Measurements from ENCODE around the gene TEK. TPM values are rescaled to one million over a fixed set of nuclear protein-coding genes. Genes with fewer than 3 reads are reported as not detected.

TEK gene
- total RNA-seq, 1 experiment from 2014 or later, result 2.3 TPM

- Histone ChIP-seq H3K9me3 (replicated peaks) (no peaks in the 10 kb centered on the region), H3K27ac (no peak overlapping the region), H3K27me3 (no peaks in the 10 kb centered on the region), H3K4me1 (0 out of 2 replicates have a peak, but pooled peaks cover 4% of the 10 kb centered on the region), H3K4me3 (no peak overlapping the region), H3K36me3 (no peaks in the 10 kb centered on the region)
- DNase-seq, result no peak
Observed at GRCh38 chr9:27145143-27145542, 36.1 kb downstream of the TEK start.

- Histone ChIP-seq H3K4me3 (no peak overlapping the region), H3K27ac (no peak overlapping the region), H3K9me3 (replicated peaks) (no peaks in the 10 kb centered on the region), H3K27me3 (no peaks in the 10 kb centered on the region), H3K36me3 (no peaks in the 10 kb centered on the region), H3K4me1 (peaks cover 10% of the 10 kb centered on the region; the same call in 1 of the 2 replicates)
- DNase-seq, result no peak
Observed at GRCh38 chr9:27149651-27150050, 40.6 kb downstream of the TEK start.

DNA sequence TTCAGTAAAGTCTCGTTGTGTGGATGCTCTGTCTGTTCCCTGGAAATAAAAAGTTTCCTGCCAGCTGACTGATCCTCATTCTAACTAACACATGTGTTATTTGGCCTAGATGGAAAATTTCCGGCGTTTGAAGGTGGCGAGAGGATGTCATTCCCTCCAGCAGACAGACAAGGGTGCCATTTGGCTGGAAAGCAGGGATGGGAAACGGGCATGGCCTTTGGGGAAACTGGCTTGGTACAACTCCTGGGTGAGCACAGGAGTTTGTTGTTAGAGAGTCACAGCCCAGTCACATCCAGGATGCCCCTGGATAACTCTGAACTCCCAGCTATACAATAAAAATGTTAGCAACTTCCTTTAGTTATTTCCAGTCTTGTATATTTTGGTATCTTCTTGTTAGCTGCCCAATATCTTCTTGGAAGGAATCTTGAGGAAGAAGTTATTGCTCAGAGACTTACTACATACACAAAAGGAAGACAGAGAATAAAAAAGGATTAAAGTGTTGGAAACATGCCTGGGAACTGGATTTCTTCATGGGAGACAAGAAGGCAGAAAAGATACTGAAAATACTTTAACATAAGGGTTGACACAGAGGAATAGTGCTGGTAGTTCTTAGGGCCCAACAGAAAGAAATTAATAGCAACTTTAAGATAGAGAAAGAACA lies 41.9 kb downstream of the TEK start:
- Histone ChIP-seq H3K4me1 (peaks cover 10% of the 10 kb centered on the region; the same call in 1 of the 2 replicates), H3K4me3 (no peak overlapping the region), H3K9me3 (replicated peaks) (no peaks in the 10 kb centered on the region), H3K27me3 (no peaks in the 10 kb centered on the region), H3K27ac (no peak overlapping the region), H3K36me3 (no peaks in the 10 kb centered on the region)
- DNase-seq, result no peak

DNA sequence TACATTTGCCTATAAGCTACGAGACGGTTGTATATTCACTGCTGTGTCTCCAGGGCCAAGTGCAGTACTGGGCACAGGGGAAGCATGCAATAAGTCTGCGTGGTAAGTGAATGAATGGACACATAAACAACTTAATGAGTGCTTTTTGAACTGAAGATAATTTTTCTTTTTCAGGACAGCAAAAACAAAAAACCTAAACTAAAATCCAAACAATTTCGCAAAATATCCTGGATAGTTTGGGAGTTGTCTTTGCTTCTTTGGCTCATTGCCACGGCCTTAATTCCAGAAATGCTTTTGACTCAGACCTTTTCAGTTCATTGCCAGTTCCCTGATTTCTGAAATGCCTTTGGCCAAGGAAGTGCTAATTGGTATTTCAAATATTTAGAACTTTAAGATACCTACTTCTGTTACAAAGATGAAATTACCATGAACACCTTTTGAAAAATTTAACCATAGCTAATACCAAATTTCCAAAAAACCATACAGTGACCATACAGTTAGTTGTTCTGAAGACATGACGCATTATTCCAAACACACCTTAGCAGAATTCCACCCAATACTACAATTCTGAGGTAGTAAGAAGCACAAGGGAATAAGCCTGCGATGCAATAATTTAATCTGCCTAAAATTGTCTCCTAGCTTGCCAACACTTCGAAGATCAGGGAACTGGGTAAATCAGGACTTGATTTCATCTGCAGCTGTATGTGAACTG lies 42.8 kb downstream of the TEK start:
- DNase-seq, result peak; percentile 17 to 34
- Histone ChIP-seq H3K4me3 (no peak overlapping the region), H3K4me1 (peaks cover 10% of the 10 kb centered on the region; the same call in 1 of the 2 replicates), H3K27me3 (no peaks in the 10 kb centered on the region), H3K36me3 (no peaks in the 10 kb centered on the region), H3K27ac (no peak overlapping the region), H3K9me3 (replicated peaks) (no peaks in the 10 kb centered on the region)

DNA sequence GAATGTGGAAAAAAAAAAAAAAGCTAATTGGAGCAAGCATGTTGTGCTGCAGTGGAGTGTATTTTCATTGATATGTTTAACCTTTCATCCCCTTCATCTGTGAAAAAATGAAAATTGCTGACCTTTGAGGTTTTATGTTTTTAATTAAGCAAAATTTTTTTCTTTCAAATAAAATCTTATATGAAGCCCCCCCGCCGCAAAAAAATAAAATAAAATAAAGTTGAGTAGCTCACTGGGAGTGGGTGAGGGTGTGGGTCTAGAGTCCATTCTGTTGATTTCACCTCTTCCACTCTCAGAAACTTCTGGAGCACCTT lies 43.3 kb downstream of the TEK start:
- H3K4me1 ChIP-seq, result peaks cover 10% of the 10 kb centered on the region; the same call in 1 of the 2 replicates
- no peaks in the 10 kb centered on the region for H3K27me3 ChIP-seq
- H3K4me3 ChIP-seq, result no peak overlapping the region
- no peak overlapping the region for H3K27ac ChIP-seq
- DNase-seq, result no peak
- no peaks in the 10 kb centered on the region for H3K9me3 ChIP-seq (replicated peaks)
- no peaks in the 10 kb centered on the region for H3K36me3 ChIP-seq

DNA sequence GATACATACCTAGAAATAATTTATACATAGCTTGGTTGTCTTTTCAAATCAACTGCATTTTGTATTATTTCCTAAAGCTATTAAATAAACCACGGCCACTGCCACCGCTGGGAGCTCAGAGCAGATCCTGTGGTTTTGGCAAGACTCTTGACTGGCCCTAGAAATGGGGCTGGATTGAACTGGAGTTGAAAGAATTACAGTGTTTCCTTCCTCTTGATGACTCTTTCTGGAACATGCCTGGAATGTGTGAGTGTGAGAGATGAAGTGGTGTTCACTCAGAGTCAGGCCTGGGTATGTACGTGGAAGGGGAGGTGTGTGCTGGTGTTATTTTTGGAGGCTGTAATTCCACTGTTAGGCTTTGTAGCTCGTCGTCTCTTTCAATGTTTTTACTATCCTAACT lies 45.9 kb downstream of the TEK start:
- no peaks in the 10 kb centered on the region for H3K36me3 ChIP-seq
- peaks cover 10% of the 10 kb centered on the region; the same call in 1 of the 2 replicates for H3K4me1 ChIP-seq
- DNase-seq, result peak; percentile 5 to 12
- H3K27me3 ChIP-seq, result no peaks in the 10 kb centered on the region
- no peaks in the 10 kb centered on the region for H3K9me3 ChIP-seq (replicated peaks)
- H3K4me3 ChIP-seq, result no peak overlapping the region
- H3K27ac ChIP-seq, result no peak overlapping the region

- H3K36me3 ChIP-seq, result no peaks in the 10 kb centered on the region
- H3K4me1 ChIP-seq, result peaks cover 7% of the 10 kb centered on the region; the same call in 1 of the 2 replicates
- H3K9me3 ChIP-seq (replicated peaks), result no peaks in the 10 kb centered on the region
- H3K27ac ChIP-seq, result no peak overlapping the region
- H3K27me3 ChIP-seq, result no peaks in the 10 kb centered on the region
- DNase-seq, result no peak
- no peak overlapping the region for H3K4me3 ChIP-seq
Observed at GRCh38 chr9:27157097-27157496, 48.1 kb downstream of the TEK start.

GRCh38 chr9:27157736-27158135 lies 48.7 kb downstream of the TEK start:
- no peak overlapping the region for H3K4me3 ChIP-seq
- no peaks in the 10 kb centered on the region for H3K36me3 ChIP-seq
- DNase-seq, result no peak
- H3K27ac ChIP-seq, result no peak overlapping the region
- no peaks in the 10 kb centered on the region for H3K27me3 ChIP-seq
- H3K4me1 ChIP-seq, result peaks cover under 1% of the 10 kb centered on the region; the same call in 1 of the 2 replicates
- H3K9me3 ChIP-seq (replicated peaks), result no peaks in the 10 kb centered on the region

- Histone ChIP-seq H3K4me3 (no peak overlapping the region), H3K4me1 (no peaks in the 10 kb centered on the region)
- DNase-seq, result no peak
Observed at GRCh38 chr9:27160636-27161035, 51.6 kb downstream of the TEK start.

DNA sequence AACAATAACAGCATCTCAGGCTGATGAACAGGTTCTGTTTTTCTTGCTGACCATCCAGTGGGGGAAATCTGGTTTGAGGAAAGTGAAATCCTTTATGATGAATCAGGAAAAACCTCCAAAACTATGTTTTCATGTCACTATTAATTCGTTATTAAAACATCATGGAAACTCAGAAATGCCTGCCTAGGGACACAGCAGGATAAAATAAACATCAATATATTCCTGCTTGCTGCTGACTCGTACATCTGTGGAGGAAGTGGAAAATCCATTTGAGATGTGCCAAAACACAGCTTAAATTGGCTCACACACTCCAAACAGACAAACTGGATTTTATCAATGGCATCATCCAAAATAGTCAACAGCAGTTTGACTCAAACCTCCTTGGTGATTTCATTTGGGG lies 53.0 kb downstream of the TEK start:
- H3K27ac ChIP-seq, result no peak overlapping the region
- H3K4me1 ChIP-seq, result no peaks in the 10 kb centered on the region
- H3K9me3 ChIP-seq (replicated peaks), result no peaks in the 10 kb centered on the region
- no peak overlapping the region for H3K4me3 ChIP-seq
- no peaks in the 10 kb centered on the region for H3K27me3 ChIP-seq
- no peak for DNase-seq
- H3K36me3 ChIP-seq, result no peaks in the 10 kb centered on the region

More at GRCh38 chr9:27160636-27161035, 51.6 kb downstream of the TEK start:
- no peaks in the 10 kb centered on the region for H3K9me3 ChIP-seq (replicated peaks)
- no peaks in the 10 kb centered on the region for H3K27me3 ChIP-seq
- no peak overlapping the region for H3K27ac ChIP-seq
- H3K36me3 ChIP-seq, result no peaks in the 10 kb centered on the region

DNA sequence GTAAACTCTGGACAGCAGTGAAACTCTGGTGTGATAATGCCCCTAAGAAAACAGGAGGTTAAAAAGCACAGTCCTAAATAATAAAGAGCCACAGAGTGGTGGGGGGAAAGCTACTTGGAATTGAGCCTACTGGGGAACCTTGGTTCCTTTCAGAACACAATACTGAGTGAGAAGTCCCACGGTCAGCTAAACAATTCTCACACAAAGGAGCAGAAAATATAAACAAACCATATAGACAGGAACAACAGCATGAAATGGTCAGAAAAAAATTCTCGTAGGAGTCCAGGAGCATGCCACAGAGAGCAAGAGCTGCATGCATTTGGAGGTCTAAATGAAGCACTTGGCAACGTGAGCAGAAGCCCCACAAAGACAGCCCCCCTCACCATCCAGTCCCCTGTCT lies 56.0 kb downstream of the TEK start:
- no peaks in the 10 kb centered on the region for H3K4me1 ChIP-seq
- no peak for DNase-seq
- no peaks in the 10 kb centered on the region for H3K9me3 ChIP-seq (replicated peaks)
- H3K36me3 ChIP-seq, result no peaks in the 10 kb centered on the region
- H3K4me3 ChIP-seq, result no peak overlapping the region
- H3K27me3 ChIP-seq, result no peaks in the 10 kb centered on the region
- H3K27ac ChIP-seq, result no peak overlapping the region

GRCh38 chr9:27165670-27166069 lies 56.6 kb downstream of the TEK start:
- Histone ChIP-seq H3K27me3 (no peaks in the 10 kb centered on the region), H3K9me3 (replicated peaks) (no peaks in the 10 kb centered on the region), H3K4me3 (no peak overlapping the region), H3K4me1 (no peaks in the 10 kb centered on the region), H3K27ac (no peak overlapping the region), H3K36me3 (no peaks in the 10 kb centered on the region)
- DNase-seq, result no peak

GRCh38 chr9:27168496-27168895 lies 59.5 kb downstream of the TEK start:
- Histone ChIP-seq H3K27me3 (no peaks in the 10 kb centered on the region), H3K27ac (no peak overlapping the region), H3K4me3 (no peak overlapping the region), H3K9me3 (replicated peaks) (no peaks in the 10 kb centered on the region), H3K36me3 (no peaks in the 10 kb centered on the region), H3K4me1 (no peaks in the 10 kb centered on the region)
- DNase-seq, result no peak

DNA sequence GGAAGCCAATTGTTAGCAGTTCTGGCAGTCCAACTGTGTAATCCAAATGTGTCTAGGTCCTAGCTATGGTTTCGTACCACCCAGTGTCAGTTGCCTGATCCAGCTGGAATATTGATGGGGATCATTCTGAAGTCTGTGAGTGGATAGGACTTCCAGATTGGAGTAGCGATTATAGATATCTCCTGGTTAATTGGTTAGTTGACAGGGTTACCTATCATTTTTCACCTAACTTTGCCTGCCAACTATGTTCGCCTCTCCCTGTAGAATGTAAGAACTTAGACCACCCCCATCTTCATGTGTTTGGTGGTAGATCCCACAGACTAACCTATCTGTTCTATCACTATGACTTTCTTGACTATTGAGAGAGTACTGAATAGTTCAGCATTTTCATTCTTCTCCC lies 59.9 kb downstream of the TEK start:
- no peaks in the 10 kb centered on the region for H3K27me3 ChIP-seq
- no peak for DNase-seq
- no peak overlapping the region for H3K4me3 ChIP-seq
- H3K9me3 ChIP-seq (replicated peaks), result no peaks in the 10 kb centered on the region
- H3K27ac ChIP-seq, result no peak overlapping the region
- no peaks in the 10 kb centered on the region for H3K4me1 ChIP-seq
- H3K36me3 ChIP-seq, result no peaks in the 10 kb centered on the region

GRCh38 chr9:27176971-27177370 lies 67.9 kb downstream of the TEK start:
- Histone ChIP-seq H3K4me1 (no peaks in the 10 kb centered on the region), H3K4me3 (no peak overlapping the region), H3K27ac (no peak overlapping the region), H3K27me3 (no peaks in the 10 kb centered on the region), H3K9me3 (replicated peaks) (no peaks in the 10 kb centered on the region), H3K36me3 (no peaks in the 10 kb centered on the region)
- DNase-seq, result no peak

Measured in SJCRH30 (cell line).